B cell (primary cell): Measurements from ENCODE around the gene ATP11B. TPM values are rescaled to one million over a fixed set of nuclear protein-coding genes. Genes with fewer than 3 reads are reported as not detected.

ENCODE experiments used
- ATAC-seq: fragments of 200-7000 bp; cut with Tn5 transposase; one replicate; pipeline ENCODE4 v1.10.0; 2021; ENCODE audit warnings: low read depth, mild to moderate bottlenecking, moderate number of reproducible peaks, moderate library complexity
- CTCF ChIA-PET: fragments of 350-600 bp; sonication (Branson Sonifier 250); formaldehyde crosslinking; loops from one replicate; lab custom pipeline; 2021; ENCODE audit warnings: antibody characterized with exemption, inconsistent platforms; lab: Charles Lee
- POLR2A ChIA-PET: fragments of 350-600 bp; sonication (Branson Sonifier 250); formaldehyde crosslinking; loops from one replicate; lab custom pipeline; 2021; ENCODE audit warnings: antibody characterized with exemption; lab: Charles Lee
- DNase-seq: peaks from one replicate; pipeline ENCODE4 v3.0.0; 2013
- H2AFZ ChIP-seq: 2 replicates; pipeline ENCODE4 v1.6.1; 2012; ENCODE audit warnings: mild to moderate bottlenecking, low read depth, low read length; ENCODE audit not compliant: insufficient read depth, poor library complexity, severe bottlenecking
- H3K27ac ChIP-seq, 2 donors: 1 replicate in 1 of 2; 2 replicates in 1 of 2; pipeline ENCODE4 v1.5.1; 2012 to 2013; ENCODE audit warnings: low read length in 2 of 2, mild to moderate bottlenecking in 2 of 2, moderate library complexity in 1 of 2
- H3K27me3 ChIP-seq, 4 experiments: fragments of 200-600 bp in 1 of 4; sonication (generic) in 1 of 4; replicated peaks in 1 of 4; 1 replicate in 2 of 4; 2 replicates in 2 of 4; pipeline versions ENCODE4 v1.6.1 to v1.7.0; 2013 to 2016; ENCODE audit warnings: low read length in 3 of 4, mild to moderate bottlenecking in 2 of 4, mixed read lengths in 1 of 4, moderate library complexity in 1 of 4; ENCODE audit not compliant: insufficient read depth in 4 of 4, control insufficient read depth in 3 of 4; ENCODE audit errors: control extremely low read depth in 1 of 4
- H3K36me3 ChIP-seq, 2 experiments: replicated peaks in 1 of 2; 1 replicate in 1 of 2; 2 replicates in 1 of 2; pipeline versions ENCODE4 v1.6.1 to v1.7.1; 2013; ENCODE audit warnings: low read length in 1 of 2; ENCODE audit not compliant: insufficient read depth in 2 of 2, control insufficient read depth in 1 of 2; ENCODE audit errors: control extremely low read depth in 1 of 2, extremely low read depth in 1 of 2
- H3K4me1 ChIP-seq, 2 donors: fragments of 200-600 bp in 1 of 2; sonication (generic) in 1 of 2; 1 replicate in 1 of 2; 2 replicates in 1 of 2; pipeline versions ENCODE4 v1.5.1 to v1.6.1; 2013 to 2017; ENCODE audit warnings: low read length in 2 of 2; ENCODE audit not compliant: control insufficient read depth in 2 of 2, insufficient read depth in 2 of 2
- H3K4me2 ChIP-seq: replicated peaks from 2 replicates; pipeline ENCODE3; 2012; ENCODE audit warnings: mild to moderate bottlenecking, low read depth, low read length; ENCODE audit not compliant: poor library complexity, severe bottlenecking
- H3K4me3 ChIP-seq, 5 experiments: fragments of 200-600 bp in 1 of 5; sonication (generic) in 1 of 5; 1 replicate in 3 of 5; 2 replicates in 2 of 5; pipeline versions ENCODE4 v1.5.1 to v1.7.0; 2011 to 2016; ENCODE audit warnings: low read length in 4 of 5, mild to moderate bottlenecking in 4 of 5, low read depth in 2 of 5, control low read depth in 1 of 5, moderate library complexity in 1 of 5; ENCODE audit not compliant: insufficient read depth in 1 of 5; ENCODE audit errors: control extremely low read depth in 1 of 5, extremely low read depth in 1 of 5
- H3K79me2 ChIP-seq: fragments of 200-600 bp; sonication (generic); one replicate; pipeline ENCODE4 v1.6.0; 2016; ENCODE audit warnings: low read length; ENCODE audit not compliant: control insufficient read depth, insufficient read depth
- H3K9ac ChIP-seq: fragments of 200-600 bp; sonication (generic); 2 replicates; pipeline ENCODE4 v1.6.1; 2017; ENCODE audit warnings: mild to moderate bottlenecking, low read length, moderate library complexity
- H3K9me3 ChIP-seq, 3 donors: one replicate each; pipeline versions ENCODE4 v1.6.1 to v1.7.1; 2013; ENCODE audit warnings: low read length in 2 of 3; ENCODE audit not compliant: control insufficient read depth in 2 of 3, insufficient read depth in 1 of 3; ENCODE audit errors: control extremely low read depth in 1 of 3
- H4K20me1 ChIP-seq: 2 replicates; pipeline ENCODE4 v1.6.0; 2012; ENCODE audit warnings: mild to moderate bottlenecking, low read length; ENCODE audit not compliant: insufficient read depth, control insufficient read depth, poor library complexity, severe bottlenecking
- H3K27ac Mint-ChIP-seq: one replicate; pipeline ENCODE4 v1.8.0; 2021; ENCODE audit warnings: mixed read lengths
- H3K27me3 Mint-ChIP-seq: one replicate; pipeline ENCODE4 v1.8.0; 2021; ENCODE audit warnings: mixed read lengths
- H3K4me1 Mint-ChIP-seq: one replicate; pipeline ENCODE4 v1.8.0; 2021; ENCODE audit warnings: mixed read lengths
- H3K4me3 Mint-ChIP-seq: one replicate; pipeline ENCODE4 v1.8.0; 2021; ENCODE audit warnings: mixed read lengths
- H3K9me3 Mint-ChIP-seq: one replicate; pipeline ENCODE4 v1.8.0; 2022; ENCODE audit warnings: mixed read lengths; ENCODE audit not compliant: insufficient read depth
- CTCF ChIP-seq: fragments of 200-600 bp; IDR thresholded peaks from one replicate; pipeline ENCODE4 v1.8.0; 2022; ENCODE audit warnings: antibody characterized with exemption, mild to moderate bottlenecking
- EZH2 ChIP-seq: IDR thresholded peaks from 2 replicates; pipeline ENCODE4 v1.6.1; 2012; ENCODE audit warnings: borderline replicate concordance, low read depth, mild to moderate bottlenecking, moderate library complexity, low read length; ENCODE audit not compliant: insufficient read depth, poor library complexity, severe bottlenecking
- WGBS: methylation state at CpG from one replicate; pipeline ENCODE4 v1.1.5; 2013; ENCODE audit warnings: missing lambda C conversion rate; ENCODE audit not compliant: insufficient coverage; 5-methylcytosine and 5-hydroxymethylcytosine counted together
- intact Hi-C: fragments of 100-400 bp; cut with micrococcal nuclease; formaldehyde crosslinking; loops from one replicate; pipeline ENCODE4 v1.10.0; 2022
- polyA plus RNA-seq: library from polyadenylated mRNA; depleted of rRNA; stranded (reverse); fragments of >200 nt; gene quantifications from 2 replicates; pipeline ENCODE4 v1.2.3, GENCODE V29; 2012
- total RNA-seq, 2 donors: library from RNA; stranded (reverse); fragments of 120-200 nt in 1 of 2; gene quantifications; 1 replicate in 1 of 2; 2 replicates in 1 of 2; pipeline versions ENCODE4 v1.2.3 to v1.2.4, GENCODE V29; 2013 to 2022

Gene ATP11B
- total and polyA plus RNA-seq, 2 donors (not counting 1 experiment from before 2014, with no cell fraction given): 14.0 to 81.9 TPM

GRCh38 chr3:182941719-182942118, 148.4 kb downstream of the ATP11B start:
- Histone ChIP-seq H3K36me3 (peaks cover 5 to 11% of the 10 kb centered on the region in 2 experiments), H4K20me1 (no peaks in the 10 kb centered on the region), H3K4me3 (no peak overlapping the region), H3K4me1 (peaks cover 4 to 7% of the 10 kb centered on the region in 2 donors), H3K27me3 (no peaks in the 10 kb centered on the region), H3K27ac (no peak overlapping the region), H2AFZ (no peak overlapping the region), H3K4me2 (no peak overlapping the region), H3K9me3 (no peaks in the 10 kb centered on the region), H3K79me2 (no peaks in the 10 kb centered on the region), H3K9ac (no peak overlapping the region)
- TF ChIP-seq CTCF (no peak), EZH2 (no peak)
- Mint-ChIP-seq H3K9me3 (no peaks in the 10 kb centered on the region), H3K27me3 (no peaks in the 10 kb centered on the region), H3K4me1 (peaks cover 17% of the 10 kb centered on the region), H3K4me3 (no peak overlapping the region), H3K27ac (no peak overlapping the region)
- POLR2A ChIA-PET: no interaction called here
- intact Hi-C loops: no loop called here
- WGBS: no CpG with 5 or more reads among the region's 3 CpGs
- ATAC-seq (no peak), DNase-seq (no peak)
- CTCF ChIA-PET: no interaction called here

- no peak overlapping the region for H3K4me2 ChIP-seq
- ATAC-seq (peak; percentile 21), DNase-seq (no peak)
- intact Hi-C loops: no loop called here
- no peaks in the 10 kb centered on the region for H4K20me1 ChIP-seq
- no peak overlapping the region for H3K4me3 ChIP-seq
- H2AFZ ChIP-seq: no peak overlapping the region
- H3K36me3 ChIP-seq: peaks cover 5 to 20% of the 10 kb centered on the region in 2 experiments
- Mint-ChIP-seq H3K4me3 (no peak overlapping the region), H3K4me1 (peaks cover 3% of the 10 kb centered on the region), H3K27me3 (no peaks in the 10 kb centered on the region), H3K9me3 (no peaks in the 10 kb centered on the region), H3K27ac (no peak overlapping the region)
- no peaks in the 10 kb centered on the region for H3K9me3 ChIP-seq
- H3K79me2 ChIP-seq: no peaks in the 10 kb centered on the region
- no peak overlapping the region for H3K9ac ChIP-seq
- TF ChIP-seq EZH2: no peak
- TF ChIP-seq CTCF: no peak
- H3K4me1 ChIP-seq: no peaks in the 10 kb centered on the region
- no peak overlapping the region for H3K27ac ChIP-seq
- H3K27me3 ChIP-seq: no peaks in the 10 kb centered on the region
- ChIA-PET CTCF (no interaction called here), POLR2A (no interaction called here)
Observed at GRCh38 chr3:182947888-182948287, 154.6 kb downstream of the ATP11B start.
